Activated CD4-positive, alpha-beta memory T cell treated with anti-CD3 and anti-CD28 coated beads for 36 hours (primary cell): ENCODE measurements around the gene OR4N5. TPM values are rescaled to one million over a fixed set of nuclear protein-coding genes. Genes with fewer than 3 reads are reported as not detected.
"Not testable (repeated sequence)": the region's sequence is repeated elsewhere in the genome, so short reads cannot be mapped to it uniquely, and the experiment has no call there.

ENCODE experiments used
- CTCF ChIA-PET: fragments of 350-600 bp; sonication (Branson Sonifier 250); formaldehyde crosslinking; loops from one replicate; lab custom pipeline; 2021; ENCODE audit warnings: antibody characterized with exemption, inconsistent platforms; lab: Charles Lee
- POLR2A ChIA-PET: fragments of 350-600 bp; sonication (Branson Sonifier 250); formaldehyde crosslinking; loops from one replicate; lab custom pipeline; 2021; ENCODE audit warnings: antibody characterized with exemption; lab: Charles Lee
- DNase-seq: peaks from one replicate; pipeline ENCODE4 v3.0.0-alpha.2; 2020
- H3K27ac Mint-ChIP-seq: one replicate; pipeline ENCODE4 v1.8.0; 2021; ENCODE audit warnings: mixed read lengths
- H3K27me3 Mint-ChIP-seq: one replicate; pipeline ENCODE4 v1.8.0; 2021; ENCODE audit warnings: mixed read lengths
- H3K36me3 Mint-ChIP-seq: one replicate; pipeline ENCODE4 v1.8.0; 2021; ENCODE audit warnings: mixed read lengths
- H3K4me1 Mint-ChIP-seq: one replicate; pipeline ENCODE4 v1.8.0; 2021; ENCODE audit warnings: low read depth, mixed read lengths
- H3K4me3 Mint-ChIP-seq: one replicate; pipeline ENCODE4 v1.8.0; 2021; ENCODE audit warnings: mild to moderate bottlenecking, mixed read lengths
- H3K9me3 Mint-ChIP-seq: one replicate; pipeline ENCODE4 v1.8.0; 2021; ENCODE audit warnings: mixed read lengths
- intact Hi-C: fragments of 100-400 bp; cut with micrococcal nuclease; formaldehyde crosslinking; loops from one replicate; pipeline ENCODE4 v1.15.1; 2023
- total RNA-seq, 2 experiments: library from RNA; stranded (reverse); gene quantifications; one replicate each; pipeline ENCODE4 v1.2.3, GENCODE V29; 2021

OR4N5 gene, protein sequence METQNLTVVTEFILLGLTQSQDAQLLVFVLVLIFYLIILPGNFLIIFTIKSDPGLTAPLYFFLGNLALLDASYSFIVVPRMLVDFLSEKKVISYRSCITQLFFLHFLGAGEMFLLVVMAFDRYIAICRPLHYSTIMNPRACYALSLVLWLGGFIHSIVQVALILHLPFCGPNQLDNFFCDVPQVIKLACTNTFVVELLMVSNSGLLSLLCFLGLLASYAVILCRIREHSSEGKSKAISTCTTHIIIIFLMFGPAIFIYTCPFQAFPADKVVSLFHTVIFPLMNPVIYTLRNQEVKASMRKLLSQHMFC
- not detected for total RNA-seq

DNA sequence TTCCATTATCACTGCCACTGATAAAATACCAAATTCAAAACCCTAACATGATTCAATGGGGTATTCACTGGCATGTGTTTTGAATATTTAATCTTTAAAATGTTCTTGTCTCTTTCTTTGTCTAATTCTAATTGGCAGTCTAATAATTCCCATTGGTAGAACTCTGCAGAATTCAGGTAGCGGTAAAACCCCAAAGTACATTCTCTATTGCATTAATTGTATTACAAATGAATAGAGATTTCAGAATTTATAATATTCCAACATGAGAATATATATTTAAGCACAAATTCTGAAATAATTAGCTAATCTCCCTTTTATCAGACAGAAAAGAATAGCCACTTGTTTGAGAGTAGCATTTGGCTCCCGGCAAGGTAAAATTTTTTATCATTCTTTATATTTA is at the start of gene OR4N5:
TSS of gene OR4N5 (plus strand) at position 301 of the 400 bp plus-strand sequence. CDS start 4,916 bp downstream, outside the sequence.
- POLR2A ChIA-PET = no interaction called here
- no peak for DNase-seq
- H3K9me3 Mint-ChIP-seq = no peaks in the 10 kb centered on the region
- H3K27me3 Mint-ChIP-seq = peaks cover 3% of the 10 kb centered on the region
- CTCF ChIA-PET = no interaction called here
- no peaks in the 10 kb centered on the region for H3K4me1 Mint-ChIP-seq
- intact Hi-C loops = loop anchor here (10.0 kb wide), 1 partner anchor 106 kb away; no protein-coding TSS in a partner anchor
- no peak within 1 kb of the TSS for H3K4me3 Mint-ChIP-seq
- no peak within 1 kb of the TSS for H3K27ac Mint-ChIP-seq
- no peaks in the 10 kb centered on the region for H3K36me3 Mint-ChIP-seq

DNA sequence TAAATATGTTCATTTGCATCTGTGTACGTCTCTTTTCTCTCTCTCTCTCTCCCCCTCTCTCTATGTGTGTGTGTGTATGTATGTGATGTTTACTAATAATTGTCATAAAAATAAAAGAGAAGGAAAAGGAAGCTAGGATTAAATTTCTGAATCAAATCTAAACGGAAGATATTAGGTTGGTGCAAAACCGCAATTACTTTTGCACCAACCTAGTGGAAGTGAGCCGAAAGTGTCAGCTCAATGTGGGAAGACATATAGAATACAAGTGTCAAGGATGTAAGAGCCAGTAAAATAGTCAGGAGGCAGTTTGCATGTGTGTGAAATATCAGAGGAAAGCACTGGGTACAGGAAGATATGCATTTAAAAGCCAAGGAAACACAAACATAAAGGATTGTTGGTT is 46.6 kb upstream of the OR4N5 start:
- no peaks in the 10 kb centered on the region for H3K4me1 Mint-ChIP-seq
- H3K27ac Mint-ChIP-seq = no peak overlapping the region
- no peaks in the 10 kb centered on the region for H3K27me3 Mint-ChIP-seq
- no peaks in the 10 kb centered on the region for H3K36me3 Mint-ChIP-seq
- H3K9me3 Mint-ChIP-seq = no peaks in the 10 kb centered on the region
- POLR2A ChIA-PET = interaction anchor here (0.6 kb wide), 1 partner anchor 17 kb away, joined by 3 read pairs; no protein-coding TSS in a partner anchor
- CTCF ChIA-PET = no interaction called here
- intact Hi-C loops = no loop called here
- no peak overlapping the region for H3K4me3 Mint-ChIP-seq
- DNase-seq = no peak

- POLR2A ChIA-PET = no interaction called here
- H3K27ac Mint-ChIP-seq = no peak overlapping the region
- no peak for DNase-seq
- no peaks in the 10 kb centered on the region for H3K9me3 Mint-ChIP-seq
- no peaks in the 10 kb centered on the region for H3K27me3 Mint-ChIP-seq
- intact Hi-C loops = no loop called here
- H3K36me3 Mint-ChIP-seq = no peaks in the 10 kb centered on the region
- no peak overlapping the region for H3K4me3 Mint-ChIP-seq
- CTCF ChIA-PET = no interaction called here
- no peaks in the 10 kb centered on the region for H3K4me1 Mint-ChIP-seq
Observed at GRCh38 chr14:20093442-20093841, 45.2 kb upstream of the OR4N5 start.

DNA sequence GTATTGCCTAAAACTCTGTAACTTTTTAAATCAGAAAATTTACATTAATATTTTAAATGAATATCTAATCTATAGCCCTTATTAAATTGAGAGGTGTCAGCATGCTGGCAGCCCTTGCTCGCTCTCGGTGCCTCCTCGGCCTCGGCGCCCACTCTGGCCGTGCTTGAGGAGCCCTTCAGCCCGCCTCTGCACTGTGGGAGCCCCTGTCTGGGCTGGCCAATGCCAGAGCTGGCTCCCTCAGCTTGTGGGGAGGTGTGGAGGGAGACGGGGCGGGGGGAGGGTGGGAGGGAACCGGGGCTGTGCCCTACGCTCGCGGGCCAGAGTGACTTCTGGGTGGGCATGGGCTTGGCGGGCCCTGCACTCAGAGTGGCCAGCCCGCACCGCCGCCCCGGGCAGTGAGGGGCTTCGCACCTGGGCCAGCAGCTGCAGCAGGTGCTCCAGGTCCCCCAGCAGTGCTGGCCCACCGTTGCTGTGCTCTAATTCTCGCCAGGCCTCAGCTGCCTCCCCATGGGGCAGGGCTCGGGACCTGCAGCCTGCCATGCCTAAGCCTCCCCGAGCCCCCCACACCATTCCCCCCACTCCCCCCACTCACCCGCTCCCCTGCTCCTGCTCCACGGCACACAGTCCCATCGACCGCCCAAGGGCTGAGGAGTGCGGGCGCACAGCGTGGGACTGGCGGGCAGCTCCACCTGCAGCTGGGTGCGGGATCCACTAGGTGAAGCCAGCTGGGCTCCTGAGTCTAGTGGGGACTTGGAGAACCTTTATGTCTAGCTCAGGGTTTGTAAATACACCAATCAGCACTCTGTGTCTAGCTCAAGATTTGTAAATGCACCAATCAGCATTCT is 39.5 kb upstream of the OR4N5 start:
- H3K36me3 Mint-ChIP-seq, H3K9me3 Mint-ChIP-seq, H3K27ac Mint-ChIP-seq, intact Hi-C loops, H3K4me1 Mint-ChIP-seq, DNase-seq, H3K4me3 Mint-ChIP-seq, POLR2A ChIA-PET, H3K27me3 Mint-ChIP-seq, CTCF ChIA-PET: not testable (repeated sequence)

- Mint-ChIP-seq H3K27ac (no peak within 1 kb of the TSS), H3K4me1 (no peaks in the 10 kb centered on the region), H3K9me3 (peaks cover 2% of the 10 kb centered on the region), H3K36me3 (no peaks in the 10 kb centered on the region), H3K4me3 (no peak within 1 kb of the TSS), H3K27me3 (no peaks in the 10 kb centered on the region)
- POLR2A ChIA-PET = no interaction called here
- intact Hi-C loops = no loop called here
- CTCF ChIA-PET = no interaction called here
- DNase-seq = no peak
Observed at GRCh38 chr14:20110438-20110837, 28.2 kb upstream of the OR4N5 start, which contains the start of gene OR4K17. Gene OR4K17, plus strand, starts transcription at chr14:20110739. Its CDS starts 6,761 bp downstream, at chr14:20117500.

GRCh38 chr14:20112321-20112720 is 26.3 kb upstream of the OR4N5 start:
- no peaks in the 10 kb centered on the region for H3K36me3 Mint-ChIP-seq
- CTCF ChIA-PET = interaction anchor here (0.7 kb wide), 1 partner anchor 103 kb away, joined by 3 read pairs; no protein-coding TSS in a partner anchor
- no peak overlapping the region for H3K27ac Mint-ChIP-seq
- H3K9me3 Mint-ChIP-seq = no peaks in the 10 kb centered on the region
- H3K4me3 Mint-ChIP-seq = no peak overlapping the region
- intact Hi-C loops = no loop called here
- DNase-seq = no peak
- POLR2A ChIA-PET = no interaction called here
- H3K4me1 Mint-ChIP-seq = no peaks in the 10 kb centered on the region
- H3K27me3 Mint-ChIP-seq = no peaks in the 10 kb centered on the region

- H3K27ac Mint-ChIP-seq = no peak overlapping the region
- H3K9me3 Mint-ChIP-seq = peaks cover 15% of the 10 kb centered on the region
- no peak overlapping the region for H3K4me3 Mint-ChIP-seq
- H3K36me3 Mint-ChIP-seq = peaks cover 2% of the 10 kb centered on the region
- ChIA-PET POLR2A (no interaction called here), CTCF (no interaction called here)
- intact Hi-C loops = no loop called here
- DNase-seq = no peak
- peaks cover 8% of the 10 kb centered on the region for H3K27me3 Mint-ChIP-seq
- H3K4me1 Mint-ChIP-seq = no peaks in the 10 kb centered on the region
Observed at GRCh38 chr14:20116748-20117147, 21.9 kb upstream of the OR4N5 start.

DNA sequence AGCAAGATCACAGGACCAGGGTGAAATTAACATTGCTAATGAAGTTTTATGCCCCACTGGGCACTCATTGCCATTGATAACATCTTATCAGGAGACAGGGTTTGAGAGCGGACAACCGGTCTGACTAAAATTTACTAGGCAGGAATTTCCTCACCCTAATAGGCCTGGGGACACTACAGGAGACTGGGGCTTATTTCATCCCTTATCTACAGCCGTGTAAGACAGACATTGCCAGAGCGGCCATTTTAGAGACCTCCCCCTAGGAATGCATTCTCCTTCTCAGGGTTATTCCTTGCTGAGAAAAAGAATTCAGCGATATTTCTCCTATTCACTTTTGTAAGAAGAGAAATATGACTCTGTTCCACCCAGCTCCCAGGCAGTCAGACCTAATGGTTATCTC is 19.8 kb upstream of the OR4N5 start:
- peaks cover 8% of the 10 kb centered on the region for H3K27me3 Mint-ChIP-seq
- H3K9me3 Mint-ChIP-seq = peaks cover 15% of the 10 kb centered on the region
- no peak overlapping the region for H3K4me3 Mint-ChIP-seq
- intact Hi-C loops = no loop called here
- CTCF ChIA-PET = no interaction called here
- no peak overlapping the region for H3K27ac Mint-ChIP-seq
- POLR2A ChIA-PET = no interaction called here
- no peak for DNase-seq
- no peaks in the 10 kb centered on the region for H3K4me1 Mint-ChIP-seq
- peaks cover 2% of the 10 kb centered on the region for H3K36me3 Mint-ChIP-seq

DNA sequence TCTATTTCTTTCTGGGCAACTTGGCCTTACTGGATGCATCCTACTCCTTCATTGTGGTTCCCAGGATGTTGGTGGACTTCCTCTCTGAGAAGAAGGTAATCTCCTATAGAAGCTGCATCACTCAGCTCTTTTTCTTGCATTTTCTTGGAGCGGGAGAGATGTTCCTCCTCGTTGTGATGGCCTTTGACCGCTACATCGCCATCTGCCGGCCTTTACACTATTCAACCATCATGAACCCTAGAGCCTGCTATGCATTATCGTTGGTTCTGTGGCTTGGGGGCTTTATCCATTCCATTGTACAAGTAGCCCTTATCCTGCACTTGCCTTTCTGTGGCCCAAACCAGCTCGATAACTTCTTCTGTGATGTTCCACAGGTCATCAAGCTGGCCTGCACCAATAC is 5.3 kb downstream of the OR4N5 start:
- H3K36me3 Mint-ChIP-seq = no peaks in the 10 kb centered on the region
- no peaks in the 10 kb centered on the region for H3K9me3 Mint-ChIP-seq
- intact Hi-C loops = no loop called here
- H3K4me3 Mint-ChIP-seq = no peak overlapping the region
- H3K27me3 Mint-ChIP-seq = no peaks in the 10 kb centered on the region
- ChIA-PET POLR2A (no interaction called here), CTCF (no interaction called here)
- no peaks in the 10 kb centered on the region for H3K4me1 Mint-ChIP-seq
- H3K27ac Mint-ChIP-seq = no peak overlapping the region
- DNase-seq = no peak

GRCh38 chr14:20144820-20145219 is 6.2 kb downstream of the OR4N5 start:
- Mint-ChIP-seq H3K4me1 (no peaks in the 10 kb centered on the region), H3K27me3 (peaks cover 5% of the 10 kb centered on the region), H3K4me3 (no peak overlapping the region), H3K27ac (no peak overlapping the region), H3K9me3 (no peaks in the 10 kb centered on the region), H3K36me3 (no peaks in the 10 kb centered on the region)
- DNase-seq = no peak
- intact Hi-C loops = no loop called here
- ChIA-PET CTCF (no interaction called here), POLR2A (no interaction called here)

- no peaks in the 10 kb centered on the region for H3K4me1 Mint-ChIP-seq
- ChIA-PET POLR2A (no interaction called here), CTCF (no interaction called here)
- no peak overlapping the region for H3K27ac Mint-ChIP-seq
- peaks cover 6% of the 10 kb centered on the region for H3K27me3 Mint-ChIP-seq
- intact Hi-C loops = no loop called here
- DNase-seq = no peak
- H3K4me3 Mint-ChIP-seq = no peak overlapping the region
- peaks cover 28% of the 10 kb centered on the region for H3K9me3 Mint-ChIP-seq
- no peaks in the 10 kb centered on the region for H3K36me3 Mint-ChIP-seq
Observed at GRCh38 chr14:20164462-20164861, 25.8 kb downstream of the OR4N5 start.

DNA sequence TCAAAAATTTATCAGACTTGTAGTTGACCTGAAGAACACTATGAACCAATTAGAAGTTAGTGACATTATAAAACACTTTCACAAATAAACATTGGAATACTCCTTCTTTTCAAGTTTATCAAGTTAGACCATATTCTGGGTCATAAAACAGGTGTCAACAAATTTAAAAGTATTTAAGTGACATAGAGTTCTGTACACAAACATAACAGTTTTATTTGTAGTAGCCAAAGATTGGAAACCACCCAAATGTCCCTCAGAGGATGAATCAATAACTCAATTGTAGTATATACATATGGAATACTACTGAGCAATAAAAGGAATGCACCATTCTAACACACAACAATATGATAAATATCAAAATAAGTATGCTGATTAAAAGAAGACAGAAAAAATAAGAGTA is 28.5 kb downstream of the OR4N5 start:
- Mint-ChIP-seq H3K4me3 (no peak overlapping the region), H3K36me3 (no peaks in the 10 kb centered on the region), H3K9me3 (peaks cover 28% of the 10 kb centered on the region), H3K27me3 (peaks cover 9% of the 10 kb centered on the region), H3K4me1 (no peaks in the 10 kb centered on the region), H3K27ac (no peak overlapping the region)
- DNase-seq = no peak
- ChIA-PET CTCF (no interaction called here), POLR2A (no interaction called here)
- intact Hi-C loops = no loop called here
